H9 (cell line): Measurements from ENCODE around the gene OR56B1. TPM values are rescaled to one million over a fixed set of nuclear protein-coding genes. Genes with fewer than 3 reads are reported as not detected.

Experiments used
- DNase-seq: peaks from one replicate; pipeline ENCODE4 v3.0.0-alpha.2; 2017
- H2AFZ ChIP-seq: one replicate; pipeline ENCODE4 v1.6.1; 2013; ENCODE audit warnings: mild to moderate bottlenecking, low read length, control low read depth, moderate library complexity
- H2AK5ac ChIP-seq: 2 replicates; pipeline ENCODE4 v1.6.1; 2013; ENCODE audit warnings: low read length, control low read depth, mixed read lengths; ENCODE audit not compliant: insufficient read length
- H2BK120ac ChIP-seq: one replicate; pipeline ENCODE4 v1.6.1; 2013; ENCODE audit warnings: low read depth, mild to moderate bottlenecking, low read length, control low read depth, inconsistent platforms; ENCODE audit not compliant: poor library complexity, severe bottlenecking
- H2BK12ac ChIP-seq: 2 replicates; pipeline ENCODE4 v1.6.1; 2013; ENCODE audit warnings: low read length, control low read depth, mixed read lengths, low read depth; ENCODE audit not compliant: insufficient read length
- H2BK15ac ChIP-seq: 2 replicates; pipeline ENCODE4 v1.6.1; 2013; ENCODE audit warnings: low read depth, low read length, control low read depth
- H2BK20ac ChIP-seq: one replicate; pipeline ENCODE4 v1.6.1; 2013; ENCODE audit warnings: low read depth, mild to moderate bottlenecking, low read length, control low read depth, inconsistent platforms; ENCODE audit not compliant: poor library complexity, severe bottlenecking
- H2BK5ac ChIP-seq: 2 replicates; pipeline ENCODE4 v1.6.1; 2013; ENCODE audit warnings: low read length, control low read depth, mixed read lengths; ENCODE audit not compliant: insufficient read length
- H3K14ac ChIP-seq: 2 replicates; pipeline ENCODE4 v1.6.1; 2013; ENCODE audit warnings: low read length, control low read depth; ENCODE audit not compliant: insufficient read depth
- H3K18ac ChIP-seq: 2 replicates; pipeline ENCODE4 v1.6.1; 2013; ENCODE audit warnings: low read depth, mild to moderate bottlenecking, mixed read lengths, low read length, control low read depth; ENCODE audit not compliant: insufficient read length
- H3K23ac ChIP-seq: 2 replicates; pipeline ENCODE4 v1.6.1; 2013; ENCODE audit warnings: low read length, control low read depth, mixed read lengths, low read depth; ENCODE audit not compliant: insufficient read length
- H3K23me2 ChIP-seq: 2 replicates; pipeline ENCODE4 v1.6.1; 2013; ENCODE audit warnings: low read depth, mild to moderate bottlenecking, mixed read lengths, low read length, control low read depth; ENCODE audit not compliant: insufficient read length, poor library complexity, severe bottlenecking
- H3K27ac ChIP-seq: 2 replicates; pipeline ENCODE4 v1.5.1; 2013; ENCODE audit warnings: low read length, control low read depth, mixed read lengths, low read depth; ENCODE audit not compliant: insufficient read length
- H3K27me3 ChIP-seq: 2 replicates; pipeline ENCODE4 v1.6.1; 2013; ENCODE audit warnings: low read length, control low read depth, inconsistent platforms; ENCODE audit not compliant: insufficient read depth
- H3K4ac ChIP-seq: 2 replicates; pipeline ENCODE4 v1.6.1; 2013; ENCODE audit warnings: low read depth, mild to moderate bottlenecking, control low read depth, inconsistent platforms, low read length, moderate library complexity
- H3K4me1 ChIP-seq: 2 replicates; pipeline ENCODE4 v1.6.1; 2013; ENCODE audit warnings: low read length, control low read depth, inconsistent platforms; ENCODE audit not compliant: insufficient read depth
- H3K4me2 ChIP-seq: 2 replicates; pipeline ENCODE4 v1.6.1; 2013; ENCODE audit warnings: low read length, control low read depth, mixed read lengths; ENCODE audit not compliant: insufficient read length, insufficient read depth
- H3K56ac ChIP-seq: 2 replicates; pipeline ENCODE4 v1.6.1; 2013; ENCODE audit warnings: low read depth, mild to moderate bottlenecking, mixed read lengths, low read length, control low read depth; ENCODE audit not compliant: insufficient read length
- H3K79me1 ChIP-seq: 2 replicates; pipeline ENCODE4 v1.6.1; 2013; ENCODE audit warnings: low read depth, mild to moderate bottlenecking, moderate library complexity, low read length, control low read depth, inconsistent platforms; ENCODE audit not compliant: insufficient read depth, poor library complexity, severe bottlenecking
- H3K79me2 ChIP-seq: 2 replicates; pipeline ENCODE4 v1.6.1; 2013; ENCODE audit warnings: low read length, control low read depth, inconsistent platforms; ENCODE audit not compliant: insufficient read depth
- H3K9ac ChIP-seq: 2 replicates; pipeline ENCODE4 v1.6.1; 2013; ENCODE audit warnings: low read length, control low read depth, mixed read lengths; ENCODE audit not compliant: insufficient read length; ENCODE audit errors: extremely low read depth
- H3K9me3 ChIP-seq: one replicate; pipeline ENCODE4 v1.6.1; 2013; ENCODE audit warnings: low read depth, low read length, inconsistent platforms; ENCODE audit not compliant: control insufficient read depth
- H3T11ph ChIP-seq: one replicate; pipeline ENCODE4 v1.6.1; 2013; ENCODE audit warnings: mild to moderate bottlenecking, low read length, control low read depth, inconsistent platforms
- H4K20me1 ChIP-seq: one replicate; pipeline ENCODE4 v1.6.1; 2013; ENCODE audit not compliant: control insufficient read depth, insufficient read length, insufficient read depth
- H4K5ac ChIP-seq: 2 replicates; pipeline ENCODE4 v1.6.1; 2013; ENCODE audit warnings: low read depth, mild to moderate bottlenecking, mixed read lengths, low read length, control low read depth; ENCODE audit not compliant: insufficient read length
- H4K8ac ChIP-seq: replicated peaks from 2 replicates; pipeline ENCODE4 v1.6.1; 2013; ENCODE audit warnings: low read length, control low read depth, mixed read lengths, low read depth; ENCODE audit not compliant: insufficient read length
- H4K91ac ChIP-seq: 2 replicates; pipeline ENCODE4 v1.6.1; 2013; ENCODE audit warnings: low read depth, mild to moderate bottlenecking, moderate library complexity, mixed read lengths, low read length, control low read depth; ENCODE audit not compliant: insufficient read length
- H3K27ac Mint-ChIP-seq, 3 experiments: 2 replicates in 2 of 3; 3 replicates in 1 of 3; pipeline ENCODE4 v1.8.0; 2020 to 2021; ENCODE audit warnings: mixed read lengths in 3 of 3, mild to moderate bottlenecking in 1 of 3, moderate library complexity in 1 of 3
- H3K27me3 Mint-ChIP-seq: 2 replicates; pipeline ENCODE4 v1.8.0; 2021; ENCODE audit warnings: low read depth, mild to moderate bottlenecking, moderate library complexity, mixed read lengths
- H3K36me3 Mint-ChIP-seq, 3 experiments: 2 replicates in 2 of 3; 3 replicates in 1 of 3; pipeline ENCODE4 v1.8.0; 2020 to 2021; ENCODE audit warnings: low read depth in 3 of 3, mixed read lengths in 3 of 3; ENCODE audit not compliant: insufficient read depth in 1 of 3
- H3K4me1 Mint-ChIP-seq, 2 experiments: 2 replicates each; pipeline ENCODE4 v1.8.0; 2020; ENCODE audit warnings: mixed read lengths in 2 of 2
- H3K4me3 Mint-ChIP-seq, 2 experiments: 2 replicates in 1 of 2; 3 replicates in 1 of 2; pipeline ENCODE4 v1.8.0; 2020 to 2021; ENCODE audit warnings: mild to moderate bottlenecking in 2 of 2, mixed read lengths in 2 of 2, moderate library complexity in 1 of 2
- H3K9me3 Mint-ChIP-seq, 2 experiments: 2 replicates in 1 of 2; 3 replicates in 1 of 2; pipeline ENCODE4 v1.8.0; 2020; ENCODE audit warnings: mild to moderate bottlenecking in 2 of 2, mixed read lengths in 2 of 2, moderate library complexity in 1 of 2
- CTCF ChIP-seq: fragments of 200-600 bp; sonication (generic); conservative IDR thresholded peaks from 3 replicates; pipeline ENCODE4 v1.8.0; 2021; ENCODE audit warnings: antibody characterized with exemption, mild to moderate bottlenecking
- WGBS: extraction: QIAGEN DNeasy Blood & Tissue Kit; methylation state at CpG from one replicate; pipeline ENCODE4 v1.1.7; 2013; ENCODE audit warnings: missing lambda C conversion rate, low lambda C conversion rate, mixed read lengths; ENCODE audit not compliant: insufficient read length; ENCODE audit errors: extremely low coverage; 5-methylcytosine and 5-hydroxymethylcytosine counted together
- total RNA-seq: library from RNA; stranded (reverse); gene quantifications from 2 replicates; pipeline ENCODE4 v1.2.1, GENCODE V29; 2021

OR56B1 gene
- total RNA-seq, 1 experiment from 2014 or later, result not detected

GRCh38 chr11:5696210-5696609 lies 40.0 kb upstream of the OR56B1 start:
- DNase-seq, result no peak
- Mint-ChIP-seq H3K36me3 (peaks cover 0 to 71% (median 46%) of the 10 kb centered on the region in 3 experiments; a peak in 5 of 7 replicates), H3K9me3 (no peaks in the 10 kb centered on the region), H3K4me3 (no peak overlapping the region), H3K27me3 (no peaks in the 10 kb centered on the region), H3K4me1 (peaks cover 9 to 23% of the 10 kb centered on the region in 2 experiments; a peak in 3 of 4 replicates), H3K27ac (peak overlapping the region in 2 of 3 experiments; percentile 10 to 11; a peak in 2 of 7 replicates)
- no peaks in the 10 kb centered on the region for H3K79me1 ChIP-seq
- no CpG with 5 or more reads among the region's 2 CpGs for WGBS
- H3K18ac ChIP-seq, result no peak overlapping the region
- no peak overlapping the region for H3K9ac ChIP-seq
- no peak overlapping the region for H2BK12ac ChIP-seq
- H4K5ac ChIP-seq, result no peak overlapping the region
- no peaks in the 10 kb centered on the region for H3K27me3 ChIP-seq
- no peak overlapping the region for H3K14ac ChIP-seq
- H2BK20ac ChIP-seq, result no peak overlapping the region
- H2BK15ac ChIP-seq, result no peak overlapping the region
- H2AFZ ChIP-seq, result no peak overlapping the region
- H4K20me1 ChIP-seq, result no peaks in the 10 kb centered on the region
- no peak overlapping the region for H3K23ac ChIP-seq
- no peak overlapping the region for H4K91ac ChIP-seq
- H2BK120ac ChIP-seq, result no peak overlapping the region
- H3T11ph ChIP-seq, result no peak overlapping the region
- H4K8ac ChIP-seq, result no peak overlapping the region
- H2AK5ac ChIP-seq, result no peak overlapping the region
- no peak overlapping the region for H2BK5ac ChIP-seq
- H3K4me1 ChIP-seq, result no peaks in the 10 kb centered on the region
- no peaks in the 10 kb centered on the region for H3K9me3 ChIP-seq
- no peak overlapping the region for H3K4me2 ChIP-seq
- H3K23me2 ChIP-seq, result no peaks in the 10 kb centered on the region
- TF ChIP-seq CTCF, result no peak
- H3K4ac ChIP-seq, result no peak overlapping the region
- no peak overlapping the region for H3K27ac ChIP-seq
- H3K79me2 ChIP-seq, result peaks cover 3% of the 10 kb centered on the region; the same call in 1 of the 2 replicates
- no peak overlapping the region for H3K56ac ChIP-seq
